Hematopoietic multipotent progenitor cell (in vitro differentiated cells): ENCODE data around the gene TIGAR. TPM values are rescaled to one million over a fixed set of nuclear protein-coding genes. Genes with fewer than 3 reads are reported as not detected.
A peak's percentile ranks its signal among the peaks of the same experiment; 100 is the strongest.

Experiments used
- DNase-seq, 3 donors: peaks; one replicate each; pipeline ENCODE4 v3.0.0-alpha.2; 2011 to 2015; ENCODE audit warnings: low read depth in 2 of 3, low spot score in 2 of 3
- total RNA-seq: library from RNA; depleted of rRNA; stranded (reverse); fragments of >200 nt; gene quantifications from one replicate; pipeline ENCODE4 v1.2.3, GENCODE V29; 2012

The TIGAR gene
- total RNA-seq, 1 donor, result 2.4 TPM

DNA sequence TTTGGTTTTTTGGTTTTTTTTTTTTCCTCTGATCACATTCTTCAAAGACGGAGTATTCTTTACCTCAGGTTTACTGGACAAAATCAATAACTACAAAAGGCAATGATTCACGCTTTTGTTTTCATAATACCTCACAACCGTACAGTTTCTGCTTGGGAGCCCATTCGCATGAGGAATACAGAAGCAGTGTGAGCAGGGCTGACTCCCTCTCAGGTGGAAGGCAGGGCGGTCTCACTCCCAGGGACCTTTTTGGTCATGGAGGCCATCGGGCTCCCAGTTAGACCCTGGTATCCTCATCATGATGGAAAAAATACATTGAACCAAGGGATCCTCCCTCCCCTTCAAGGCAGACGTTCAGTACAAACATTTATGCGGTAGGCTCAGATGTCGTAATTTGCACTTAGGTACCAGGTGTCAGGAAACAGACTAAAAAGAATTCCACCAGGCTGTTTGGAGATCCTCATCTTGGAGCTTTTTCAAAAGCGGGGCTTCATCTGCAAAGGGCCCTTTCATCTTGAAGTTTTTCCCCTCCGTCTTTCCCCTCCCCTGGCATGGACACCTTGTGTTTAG is 19.0 kb upstream of the TIGAR start:
- no peak for DNase-seq

DNA sequence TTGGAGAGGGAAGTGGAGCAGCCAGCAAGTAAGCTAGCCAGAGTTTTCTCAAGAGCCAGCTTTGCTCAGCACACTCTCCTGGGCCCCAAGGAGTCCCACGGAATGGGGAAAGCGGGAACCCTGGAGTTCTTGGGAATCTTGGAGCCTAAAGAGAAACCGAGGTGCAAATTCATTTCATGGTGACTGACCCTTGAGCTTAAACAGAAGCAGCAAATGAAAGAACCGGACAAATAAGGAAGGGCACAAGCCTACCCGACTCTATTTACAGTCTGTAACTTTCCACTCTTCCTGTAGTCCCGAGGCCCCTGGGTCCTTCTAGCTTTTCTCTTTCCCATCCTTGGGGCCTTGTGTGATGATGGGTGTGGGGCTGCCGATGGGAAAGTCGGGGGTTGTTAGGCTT is 18.1 kb upstream of the TIGAR start:
- DNase-seq, result no peak

DNA sequence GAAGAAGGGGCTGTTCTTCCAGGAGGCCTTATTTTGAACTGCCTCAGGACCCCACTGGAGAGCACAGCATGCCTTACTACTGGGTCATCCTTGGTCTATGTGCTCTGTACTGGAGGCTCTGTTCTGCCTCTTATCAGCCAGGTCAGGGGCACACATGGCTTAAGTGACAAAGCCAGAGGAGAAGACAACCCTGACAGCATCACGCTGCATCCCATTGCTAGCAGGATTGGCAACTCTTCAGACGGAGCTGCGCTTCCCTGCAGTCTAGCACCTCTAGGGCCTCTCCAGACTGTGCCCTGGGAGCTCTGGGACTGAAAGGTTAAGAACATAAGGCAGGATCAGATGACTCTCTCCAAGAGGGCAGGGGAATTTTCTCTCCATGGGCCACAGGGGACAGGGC is 17.3 kb upstream of the TIGAR start:
- no peak for DNase-seq

DNA sequence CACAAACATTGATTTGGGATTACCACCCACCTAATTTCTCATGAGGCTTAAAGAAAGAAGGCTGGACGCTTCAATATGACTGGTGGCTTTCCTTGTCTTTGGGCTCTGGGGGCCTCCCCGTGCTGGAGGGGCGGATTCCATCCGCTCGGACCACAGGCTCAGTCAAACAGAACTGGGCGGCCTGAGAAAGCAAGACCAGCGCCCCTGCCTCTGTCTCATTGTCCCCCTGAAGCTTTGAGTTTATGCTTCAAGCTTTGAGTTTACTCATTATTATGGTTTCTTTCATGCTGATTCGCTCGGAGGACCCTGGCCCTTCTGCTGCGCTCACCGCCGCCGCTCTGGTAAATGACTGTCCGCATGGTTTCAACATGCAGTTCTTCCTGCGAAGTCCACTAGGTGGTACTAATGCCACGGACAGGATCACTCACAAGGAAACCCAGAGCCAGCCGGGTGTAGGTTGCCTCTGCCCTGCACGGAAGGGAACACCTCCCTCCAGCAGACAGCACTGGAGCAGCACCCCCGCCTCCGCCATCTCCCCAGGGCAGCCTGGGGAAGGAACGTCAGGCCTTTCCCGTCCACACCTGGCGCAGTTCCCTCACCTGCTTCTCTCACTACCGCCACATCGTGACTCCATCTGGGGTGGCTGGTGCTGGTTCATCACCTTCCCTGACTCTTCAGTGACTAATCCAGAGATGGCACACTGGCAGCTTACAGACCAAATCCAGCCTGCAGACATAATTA is 13.2 kb upstream of the TIGAR start:
- DNase-seq, result peak in 2 of 3 donors; percentile 36 to 60

DNA sequence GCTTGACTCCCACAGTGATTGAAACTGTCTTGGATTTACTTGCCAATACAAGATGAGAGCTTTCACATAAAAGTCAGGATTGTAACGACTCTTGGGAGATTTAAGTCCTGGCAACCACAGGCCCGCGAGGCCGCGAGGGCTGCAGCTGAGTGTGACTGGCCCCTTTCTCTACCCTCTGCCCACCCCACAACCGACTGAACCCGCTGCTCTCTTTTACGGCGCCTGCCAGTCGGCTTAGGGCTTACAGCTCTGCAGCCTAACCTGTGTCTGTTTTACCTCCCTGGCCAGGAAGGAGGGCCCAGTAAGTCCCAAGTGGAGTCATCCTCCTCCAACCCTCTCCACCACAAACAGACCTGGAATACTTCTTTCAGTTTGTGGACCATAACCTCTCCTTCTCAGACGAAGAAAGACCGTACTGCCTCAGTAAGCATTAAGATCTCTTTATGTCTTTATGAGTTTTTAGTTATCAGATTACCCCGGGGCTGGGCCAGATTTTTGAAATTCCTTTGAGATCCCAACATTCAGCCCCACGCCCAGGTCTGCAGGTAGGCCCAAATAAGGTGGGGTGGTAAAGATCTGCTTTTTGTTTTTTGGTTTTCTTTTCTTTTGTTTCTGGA is 12.6 kb upstream of the TIGAR start:
- no peak for DNase-seq

DNA sequence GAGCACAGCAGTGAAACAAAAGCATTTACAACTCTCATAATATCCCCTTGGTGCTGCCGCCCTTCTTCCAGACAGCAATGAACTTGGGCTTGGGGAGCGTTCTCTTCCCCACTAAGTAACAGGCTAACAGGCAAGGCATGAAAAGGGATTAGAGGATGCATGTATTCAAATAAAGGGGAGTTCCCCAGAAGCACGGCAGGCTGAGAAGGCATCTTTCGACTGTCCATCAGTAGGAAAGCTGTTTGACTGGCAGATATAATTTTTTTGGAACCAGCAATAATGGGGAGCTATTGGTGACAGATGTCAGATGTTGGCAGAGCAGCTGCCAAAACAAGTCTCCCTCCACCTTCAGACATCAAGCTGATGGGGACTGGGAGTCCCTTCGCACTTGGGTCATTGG is 9.2 kb upstream of the TIGAR start:
- no peak for DNase-seq

DNA sequence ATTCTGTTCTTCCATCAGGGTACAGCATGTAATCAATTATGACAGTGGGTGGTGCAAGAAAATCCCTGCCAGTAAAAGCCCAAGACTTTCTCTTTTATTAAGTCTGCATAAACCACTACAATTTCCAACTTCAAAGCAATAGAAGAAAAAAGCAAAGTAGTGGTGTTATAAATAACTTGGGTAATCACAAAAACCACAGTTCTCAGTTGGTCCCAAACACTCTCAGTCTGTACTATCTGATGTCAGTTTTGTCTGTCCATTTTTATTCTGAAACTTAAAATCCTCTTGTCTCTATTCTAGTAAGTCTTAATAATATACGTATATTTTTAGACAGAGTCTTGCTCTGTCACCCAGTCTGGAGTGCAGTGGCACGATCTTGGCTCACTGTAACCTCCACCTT is 8.8 kb upstream of the TIGAR start:
- no peak for DNase-seq

DNA sequence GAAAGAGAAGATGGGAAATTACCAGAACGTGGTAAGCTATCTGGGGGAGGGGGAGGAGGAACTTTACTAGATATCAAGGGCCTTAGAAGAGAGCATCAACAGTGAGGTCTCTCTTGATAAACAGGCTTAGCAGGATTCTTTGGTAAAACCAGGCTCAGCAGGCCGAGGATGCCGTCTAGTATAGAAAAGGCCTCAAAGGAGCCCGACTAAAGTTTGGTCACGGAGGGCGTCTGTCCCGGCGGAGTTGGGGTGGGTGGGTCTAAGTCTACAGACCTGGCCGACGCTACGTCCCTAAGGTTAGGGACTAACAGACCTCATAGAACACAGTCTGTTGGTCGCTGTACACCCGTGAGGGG is 538 bp upstream of the TIGAR start:
- DNase-seq, result peak in 1 of 3 donors; percentile 8

DNA sequence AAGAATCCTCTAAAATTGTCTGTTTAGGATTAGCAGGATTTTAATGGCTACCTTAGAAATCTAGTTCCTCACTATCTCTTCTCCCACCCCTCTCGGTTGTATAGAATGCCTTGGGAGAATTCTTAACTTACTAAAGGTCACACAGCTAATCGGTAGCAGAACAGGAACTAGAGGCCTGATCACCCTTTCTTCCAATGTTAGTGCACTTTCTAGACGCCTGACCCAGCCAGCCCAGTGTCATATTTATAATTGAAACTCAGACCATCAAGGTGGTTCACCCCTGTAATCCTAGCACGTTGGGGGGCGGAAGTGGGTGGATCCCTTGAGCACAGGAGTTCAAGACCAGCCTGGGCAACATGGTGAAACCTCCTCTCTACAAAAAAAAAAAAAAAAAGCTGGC is 1.7 kb downstream of the TIGAR start:
- no peak for DNase-seq

DNA sequence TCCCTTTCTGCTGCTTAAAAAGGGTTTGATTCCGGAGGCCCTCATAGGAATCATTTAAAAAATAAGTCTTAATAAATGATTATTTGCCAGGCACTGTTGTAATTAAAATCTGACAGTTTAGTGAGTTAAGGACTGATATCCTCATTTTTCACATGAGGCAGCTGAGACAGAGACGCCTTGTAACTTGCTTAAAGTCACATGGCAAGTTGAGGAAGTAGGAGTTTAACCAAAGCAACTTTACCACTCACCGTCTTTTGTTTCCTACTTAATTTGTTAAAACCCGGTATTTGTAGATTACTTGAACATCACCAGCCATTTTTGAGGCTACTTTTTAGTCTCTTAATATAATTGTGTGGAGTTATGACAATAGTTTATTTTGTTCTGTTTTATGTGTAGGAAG is 2.4 kb downstream of the TIGAR start:
- peak in 1 of 3 donors; percentile 26 for DNase-seq

DNA sequence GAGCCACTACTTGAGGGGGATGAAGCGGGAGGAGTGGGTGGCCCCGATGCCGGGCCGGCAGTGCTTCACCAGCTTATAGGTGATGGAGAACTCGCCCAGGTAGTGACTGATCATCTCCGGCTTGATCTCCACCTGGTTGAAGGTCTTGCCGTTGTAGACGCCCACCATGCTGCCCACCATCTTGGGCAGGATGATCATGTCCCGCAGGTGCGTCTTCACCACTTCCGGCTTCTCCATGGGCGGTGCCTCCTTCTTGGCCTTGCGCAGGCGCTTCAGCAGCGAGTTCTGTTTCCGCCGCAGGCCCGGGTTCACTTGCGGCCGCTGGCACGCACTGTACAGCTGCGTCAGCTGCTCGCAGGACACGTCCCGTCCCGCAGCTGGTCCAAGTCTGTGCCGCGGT is 3.4 kb downstream of the TIGAR start:
- DNase-seq, result no peak

DNA sequence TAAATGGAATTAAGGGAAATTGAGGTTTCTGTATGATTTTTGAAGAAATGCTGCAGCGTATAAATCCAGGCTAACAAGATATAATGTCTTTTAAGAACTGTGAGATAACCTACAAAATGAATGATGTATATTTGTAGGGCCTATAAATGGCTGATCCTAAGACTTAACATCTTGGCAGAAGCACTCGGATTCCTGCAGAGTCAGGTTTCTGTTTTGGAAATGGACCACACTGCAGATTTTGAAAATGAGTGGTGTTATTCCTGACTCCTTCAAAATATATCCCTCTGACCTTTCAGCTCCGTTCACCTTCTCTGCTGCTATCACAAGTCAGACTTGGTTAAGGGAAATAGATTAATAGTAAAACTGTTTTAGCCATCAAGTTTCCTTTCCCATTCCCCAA is 5.0 kb downstream of the TIGAR start:
- no peak for DNase-seq

DNA sequence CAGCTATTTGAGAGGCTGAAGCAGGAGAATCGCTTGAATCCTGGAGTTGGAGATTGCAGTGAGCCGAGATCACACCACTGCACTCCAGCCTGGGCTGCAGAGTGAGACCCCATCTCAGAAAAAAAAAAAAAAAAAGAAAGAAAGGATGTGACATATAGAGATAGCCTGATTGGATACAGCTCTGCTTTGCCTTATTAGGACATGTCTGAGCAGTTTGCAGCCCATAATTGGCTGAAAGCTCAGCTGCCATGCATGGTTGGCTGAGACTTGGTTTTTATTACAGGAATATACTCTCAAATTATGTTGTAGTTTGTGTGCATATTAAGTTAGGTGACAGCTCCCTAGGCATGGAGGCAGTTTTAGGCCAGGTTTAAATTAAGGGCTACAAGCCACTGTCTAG is 6.3 kb downstream of the TIGAR start:
- DNase-seq, result no peak

DNA sequence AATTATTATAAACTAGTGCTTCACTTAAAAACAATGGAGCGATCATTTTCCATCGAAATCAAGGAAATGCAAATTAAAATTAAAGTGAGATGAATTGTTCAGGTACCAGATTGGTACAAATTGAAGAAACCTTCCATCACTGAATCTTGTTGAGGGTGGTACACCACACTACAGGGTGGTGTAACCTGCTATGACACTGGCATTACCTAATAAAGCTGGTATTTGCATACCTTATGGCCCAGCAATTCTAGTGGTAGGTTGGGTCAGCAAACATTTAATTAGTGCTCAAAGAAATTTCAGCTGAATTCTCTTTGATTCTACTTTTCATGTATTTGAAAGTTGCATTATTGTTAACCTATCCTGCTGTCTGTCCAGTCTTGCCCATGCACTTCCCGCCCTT is 9.2 kb downstream of the TIGAR start:
- DNase-seq, result no peak

DNA sequence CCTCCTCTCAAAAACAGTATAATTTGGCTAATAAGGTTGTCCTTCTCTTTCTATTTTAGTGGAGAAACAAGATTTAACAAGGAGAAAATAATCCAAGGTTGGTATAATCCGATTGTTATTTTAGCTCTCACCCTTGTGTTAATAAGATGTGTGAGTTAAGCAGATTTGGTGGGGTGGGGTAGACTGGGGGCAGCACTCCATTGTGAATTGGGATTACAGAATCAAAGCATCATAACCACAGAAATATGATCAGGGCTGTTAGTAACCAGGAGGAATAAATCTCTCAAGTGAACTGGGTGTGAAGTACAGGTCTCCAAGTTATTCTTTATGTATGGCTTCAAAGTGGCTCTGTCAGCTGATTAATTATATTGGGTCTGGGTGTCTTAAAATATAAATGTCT is 10.2 kb downstream of the TIGAR start:
- DNase-seq, result no peak

DNA sequence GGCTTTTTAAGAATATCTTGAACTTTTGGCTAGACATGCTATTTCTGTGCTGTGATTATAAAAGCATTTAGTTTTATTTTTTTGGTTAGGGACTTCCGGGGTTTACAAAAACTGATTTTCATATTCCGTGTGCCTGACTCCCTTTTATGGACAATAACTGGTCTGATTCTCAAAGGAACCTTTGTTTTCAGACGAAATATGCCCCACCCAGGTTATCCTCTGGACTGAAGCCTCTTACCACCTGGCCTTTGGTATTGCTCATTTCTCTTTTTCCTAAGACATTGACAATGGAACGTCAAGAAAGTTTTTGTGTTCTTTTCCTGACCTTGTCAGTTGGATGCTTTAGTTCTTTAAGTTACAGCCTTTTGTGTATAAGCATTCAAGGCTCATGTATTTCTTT is 10.8 kb downstream of the TIGAR start:
- DNase-seq, result no peak

DNA sequence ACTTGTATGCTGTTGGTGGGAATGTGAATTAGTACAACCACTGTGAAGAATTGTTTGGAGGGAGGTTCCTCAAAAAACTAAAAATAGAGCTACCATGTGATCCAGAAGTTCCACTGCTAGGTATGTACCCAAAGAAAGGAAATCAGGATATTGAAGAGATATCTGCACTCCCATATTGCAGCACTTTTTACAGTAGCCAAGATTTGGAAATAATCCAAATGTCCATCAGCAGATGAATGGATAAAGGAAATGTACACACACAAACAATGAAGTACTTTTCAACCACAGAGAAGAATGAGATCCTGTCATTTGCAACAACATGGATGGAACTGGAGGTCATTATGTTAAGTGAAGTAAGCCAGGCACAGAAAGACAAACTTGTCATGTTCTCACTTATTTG is 25.9 kb downstream of the TIGAR start:
- no peak for DNase-seq

DNA sequence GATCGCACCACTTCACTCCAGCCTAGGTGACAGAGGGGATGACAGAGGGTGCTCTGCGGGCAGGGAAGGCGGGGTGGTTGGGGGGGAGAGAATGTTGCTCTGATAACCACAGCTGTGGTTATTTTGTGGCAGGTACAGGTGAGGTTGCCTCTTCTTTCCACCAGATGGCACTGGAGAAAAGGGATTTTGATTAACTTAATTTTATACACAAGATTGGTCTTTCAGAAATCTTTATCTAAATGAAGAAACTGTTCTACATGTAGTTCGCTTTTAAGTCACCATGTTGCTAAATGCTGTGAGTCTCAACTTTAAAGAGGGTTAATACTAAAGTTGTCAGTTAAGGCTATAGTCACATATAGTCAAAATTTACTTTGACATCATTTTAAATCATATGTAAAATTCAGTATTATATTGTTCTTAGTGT is 32.8 kb downstream of the TIGAR start:
- peak in 2 of 3 donors; percentile 21 to 41 for DNase-seq

DNA sequence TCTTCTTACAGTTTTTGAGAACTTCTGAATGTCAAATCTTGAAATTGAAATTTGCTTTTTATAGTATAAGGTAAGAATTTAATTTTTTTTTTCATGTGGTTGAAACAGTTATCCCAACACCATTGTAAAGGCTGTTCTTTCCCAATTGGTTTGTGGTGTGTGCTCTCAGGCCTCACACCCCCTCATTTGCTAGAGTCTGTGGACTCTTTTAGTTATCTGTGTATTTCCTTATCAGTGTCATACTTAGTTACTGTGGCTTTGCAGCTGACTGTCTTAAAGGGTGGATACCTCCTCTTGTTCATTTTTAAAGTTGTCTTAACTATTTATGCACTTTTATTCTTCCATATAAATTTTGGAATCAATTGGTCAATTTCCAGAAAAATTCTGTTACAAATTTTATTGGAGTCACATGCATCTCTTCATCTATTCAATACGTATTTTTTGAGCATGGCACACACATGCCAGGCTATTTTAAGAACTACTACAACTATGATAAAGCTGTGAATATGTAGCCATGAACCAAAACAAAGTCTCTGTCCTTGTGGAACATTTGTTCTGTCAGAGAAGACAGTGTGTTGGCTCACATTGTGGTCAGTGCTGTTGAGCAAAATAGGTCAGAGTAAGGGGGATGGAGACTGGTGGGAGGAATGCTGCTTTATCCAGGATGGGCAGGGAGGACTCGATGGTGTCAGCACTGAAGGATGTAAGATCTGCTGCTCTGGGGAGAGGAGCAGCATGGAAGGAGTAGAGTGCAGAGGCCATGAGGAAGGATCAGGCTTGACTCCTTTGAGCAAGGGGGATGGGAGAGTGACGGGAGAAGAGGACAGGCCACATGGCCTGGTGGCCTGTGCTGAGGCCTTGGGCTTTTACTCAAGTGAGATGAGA is 34.4 kb downstream of the TIGAR start:
- no peak for DNase-seq

DNA sequence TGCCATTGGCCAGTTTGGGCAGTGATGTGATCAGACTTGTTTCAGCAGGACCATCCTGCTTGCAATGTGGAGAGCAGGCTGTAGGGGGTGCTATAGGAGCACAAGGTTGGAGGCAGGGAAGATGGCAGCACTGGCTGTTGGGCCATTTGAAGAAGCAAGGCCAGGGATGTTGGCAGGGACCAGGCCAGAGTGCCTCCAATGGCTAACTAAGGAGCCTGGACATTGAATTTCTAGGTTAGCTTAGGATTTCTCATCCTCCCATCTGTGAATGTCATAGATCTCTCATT is 35.0 kb downstream of the TIGAR start:
- DNase-seq, result peak in 2 of 3 donors; percentile 29 to 43

DNA sequence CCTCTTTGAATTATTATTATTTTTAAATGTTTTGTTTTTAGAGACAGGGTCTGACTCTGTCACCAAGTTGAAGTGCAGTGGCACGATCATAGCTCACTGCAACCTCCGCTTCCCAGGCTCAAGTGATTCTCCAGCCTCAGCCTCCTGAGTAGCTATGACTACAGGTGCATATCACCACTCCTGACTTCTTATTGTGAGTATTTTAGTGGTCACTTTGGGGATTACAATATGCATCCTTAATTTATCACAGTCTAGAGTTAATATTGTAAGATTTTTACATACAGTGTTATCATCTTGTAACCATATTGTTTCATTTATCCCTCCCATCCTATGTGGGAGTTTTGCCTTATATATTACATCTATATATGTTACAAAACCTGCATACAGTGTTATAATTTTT is 45.1 kb downstream of the TIGAR start:
- no peak for DNase-seq

DNA sequence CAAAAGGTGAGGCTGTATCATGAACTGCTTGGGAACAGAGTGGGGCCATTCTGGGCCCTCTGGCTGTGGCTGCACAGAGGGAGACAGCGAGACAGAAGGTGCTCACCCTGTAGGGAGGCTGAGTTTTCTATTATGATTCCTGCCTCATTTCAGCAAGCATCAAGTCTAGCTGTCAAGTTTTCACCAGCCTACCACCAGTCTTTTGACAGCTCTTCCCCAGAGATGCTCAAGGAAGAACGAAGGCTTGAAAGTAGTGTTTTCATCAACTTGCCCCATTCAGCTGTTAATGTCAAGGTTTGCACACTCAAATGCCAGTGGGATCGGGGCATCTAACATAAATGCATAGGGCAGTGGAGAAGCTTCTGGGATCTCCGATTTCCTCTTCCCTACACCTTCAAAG is 48.5 kb downstream of the TIGAR start:
- DNase-seq, result no peak
